SK-N-SH treated with all-trans-retinoic acid at 6 μM for 48 hours (cell line): Measurements from ENCODE around the gene SETMAR.

Experiments
- ATAC-seq: fragments of 200-7000 bp; cut with Tn5 transposase; 3 replicates; pipeline ENCODE4 v1.9.1; 2020; ENCODE audit warnings: mild to moderate bottlenecking, moderate library complexity
- BACH2 ChIP-seq: fragments of 250-450 bp; sonication (Bioruptor Pico); IDR thresholded peaks from 2 replicates; pipeline ENCODE4 v1.9.0; 2021; ENCODE audit warnings: mild to moderate bottlenecking, borderline replicate concordance
- CREB5 ChIP-seq: fragments of 250-450 bp; sonication (Bioruptor Pico); IDR thresholded peaks from 2 replicates; pipeline ENCODE4 v1.5.1; 2020; ENCODE audit warnings: low read depth, mild to moderate bottlenecking, moderate library complexity
- CSDC2 ChIP-seq: fragments of 250-450 bp; sonication (Bioruptor Pico); IDR thresholded peaks from 2 replicates; pipeline ENCODE4 v1.5.0; 2020; ENCODE audit warnings: mild to moderate bottlenecking, moderate library complexity
- CSRNP3 ChIP-seq: fragments of 250-450 bp; sonication (Bioruptor Pico); IDR thresholded peaks from 2 replicates; pipeline ENCODE4 v1.5.1; 2021; ENCODE audit warnings: mild to moderate bottlenecking, moderate library complexity
- ESRRG ChIP-seq: fragments of 250-450 bp; sonication (Bioruptor Pico); IDR thresholded peaks from 2 replicates; pipeline ENCODE4 v1.6.1; 2021; ENCODE audit warnings: mild to moderate bottlenecking
- GLIS3 ChIP-seq: fragments of 250-450 bp; sonication (Bioruptor Pico); IDR thresholded peaks from 2 replicates; pipeline ENCODE4 v1.5.0; 2020; ENCODE audit warnings: mild to moderate bottlenecking, moderate library complexity
- OSR1 ChIP-seq: fragments of 250-450 bp; sonication (Bioruptor Pico); IDR thresholded peaks from 2 replicates; pipeline ENCODE4 v1.8.0; 2022; ENCODE audit warnings: moderate library complexity, mild to moderate bottlenecking, inconsistent platforms
- PATZ1 ChIP-seq: fragments of 250-450 bp; sonication (Bioruptor Pico); IDR thresholded peaks from 2 replicates; pipeline ENCODE4 v1.8.0; 2020; ENCODE audit warnings: mild to moderate bottlenecking, moderate library complexity, borderline replicate concordance
- POU6F1 ChIP-seq: fragments of 250-450 bp; sonication (Bioruptor Pico); IDR thresholded peaks from 2 replicates; pipeline ENCODE4 v1.8.0; 2021; ENCODE audit warnings: low read depth, mild to moderate bottlenecking, moderate library complexity, borderline replicate concordance
- RARB ChIP-seq: fragments of 250-450 bp; sonication (Bioruptor Pico); IDR thresholded peaks from 2 replicates; pipeline ENCODE4 v1.8.0; 2021; ENCODE audit warnings: mild to moderate bottlenecking, moderate library complexity
- SNAI2 ChIP-seq: fragments of 250-450 bp; sonication (Bioruptor Pico); IDR thresholded peaks from 2 replicates; pipeline ENCODE4 v1.5.0; 2020; ENCODE audit warnings: mild to moderate bottlenecking, moderate library complexity
- TCF4 ChIP-seq: fragments of 250-450 bp; sonication (Bioruptor Pico); IDR thresholded peaks from 2 replicates; pipeline ENCODE4 v1.8.0; 2021; ENCODE audit warnings: mild to moderate bottlenecking, moderate library complexity, borderline replicate concordance
- TSHZ2 ChIP-seq: fragments of 250-450 bp; sonication (Bioruptor Pico); IDR thresholded peaks from 2 replicates; pipeline ENCODE4 v1.5.0; 2020; ENCODE audit warnings: mild to moderate bottlenecking, moderate library complexity
- ZC3H10 ChIP-seq: fragments of 250-450 bp; sonication (Bioruptor Pico); IDR thresholded peaks from 2 replicates; pipeline ENCODE4 v1.5.1; 2021; ENCODE audit warnings: mild to moderate bottlenecking, moderate library complexity
- ZFP3 ChIP-seq: fragments of 250-450 bp; sonication (Bioruptor Pico); IDR thresholded peaks from 2 replicates; pipeline ENCODE4 v1.5.0; 2020; ENCODE audit warnings: mild to moderate bottlenecking, moderate library complexity
- ZFP30 ChIP-seq: fragments of 450-650 bp; formaldehyde crosslinking; IDR thresholded peaks from 2 replicates; pipeline ENCODE4 v1.5.0; 2022; ENCODE audit warnings: mild to moderate bottlenecking, moderate library complexity
- ZNF565 ChIP-seq: fragments of 450-650 bp; formaldehyde crosslinking; conservative IDR thresholded peaks from 2 replicates; pipeline ENCODE4 v1.5.0; 2020; ENCODE audit warnings: low read depth, mild to moderate bottlenecking, moderate library complexity
- ZNF70 ChIP-seq: fragments of 450-650 bp; formaldehyde crosslinking; IDR thresholded peaks from 2 replicates; pipeline ENCODE4 v1.5.0; 2020; ENCODE audit warnings: mild to moderate bottlenecking, moderate library complexity

The SETMAR gene

GRCh38 chr3:4270720-4271119 lies 32.4 kb upstream of the SETMAR start (continued):
- no peak for TF ChIP-seq TSHZ2
- TF ChIP-seq CREB5 (CRISPR knock-in tag), result no peak
- no peak for TF ChIP-seq ZNF565
- TF ChIP-seq POU6F1 (CRISPR knock-in tag), result no peak
- no peak for TF ChIP-seq GLIS3 (CRISPR knock-in tag)
- no peak for TF ChIP-seq RARB (CRISPR knock-in tag)
- TF ChIP-seq ESRRG (CRISPR knock-in tag), result no peak
- no peak for TF ChIP-seq CSDC2
- no peak for TF ChIP-seq SNAI2

- peak; percentile 79 for ATAC-seq
Observed at GRCh38 chr3:4271834-4272233, 31.3 kb upstream of the SETMAR start.

More at GRCh38 chr3:4271834-4272233, 31.3 kb upstream of the SETMAR start:
- TF ChIP-seq ZC3H10, result no peak
- no peak for TF ChIP-seq PATZ1
- TF ChIP-seq RARB (CRISPR knock-in tag), result no peak
- no peak for TF ChIP-seq SNAI2
- no peak for TF ChIP-seq TSHZ2
- no peak for TF ChIP-seq TCF4 (CRISPR knock-in tag)
- TF ChIP-seq CSRNP3 (CRISPR knock-in tag), result no peak
- TF ChIP-seq ZFP3, result no peak
- no peak for TF ChIP-seq ZNF70 (CRISPR knock-in tag)
- no peak for TF ChIP-seq CREB5 (CRISPR knock-in tag)
- TF ChIP-seq ZNF565, result no peak
- no peak for TF ChIP-seq OSR1 (CRISPR knock-in tag)
- TF ChIP-seq BACH2 (CRISPR knock-in tag), result no peak
- no peak for TF ChIP-seq ZFP30 (CRISPR knock-in tag)
- TF ChIP-seq ESRRG (CRISPR knock-in tag), result no peak
